HepG2 (cell line): Measurements from ENCODE around the gene FCHO2. TPM values are rescaled to one million over a fixed set of nuclear protein-coding genes. Genes with fewer than 3 reads are reported as not detected.
A peak's percentile ranks its signal among the peaks of the same experiment; 100 is the strongest.

Source experiments
- ATAC-seq: fragments of 200-7000 bp; cut with Tn5 transposase; 3 replicates; pipeline ENCODE4 v1.9.1; 2020; ENCODE audit warnings: mild to moderate bottlenecking, moderate library complexity
- BruUV-seq: library from RNA; stranded (reverse); fragments of 400-500 nt; replicated peaks from 2 replicates; lab custom pipeline; 2021; lab: Mats Ljungman, UMichigan
- CTCF ChIA-PET: fragments of 300-600 bp; formaldehyde crosslinking; extraction: SDS; loops from one replicate; lab custom pipeline; 2021; ENCODE audit warnings: low total read pairs, inconsistent platforms, low intra/inter-chr PET ratio; lab: Yijun Ruan, JAX
- POLR2A ChIA-PET: fragments of 350-600 bp; sonication (Branson Sonifier 250); formaldehyde crosslinking; loops from one replicate; lab custom pipeline; 2020; ENCODE audit warnings: antibody characterized with exemption, inconsistent platforms; lab: Yijun Ruan, JAX
- DNase-seq: peaks from one replicate; pipeline ENCODE4 v3.0.0-alpha.2; 2015; ENCODE audit warnings: low spot score
- FAIRE-seq: peaks from 3 replicates; lab custom pipeline; 2011; peaks lifted over from hg19 to GRCh38; lab: Jason Lieb, UNC
- H2AFZ ChIP-seq: one replicate; pipeline ENCODE4 v1.6.1; 2011; ENCODE audit warnings: low read length, inconsistent platforms
- H3K27ac ChIP-seq: fragments of 300-600 bp; 3 replicates; pipeline ENCODE4 v1.8.0; 2011; ENCODE audit warnings: mixed run types, mild to moderate bottlenecking, mixed read lengths, low read length, inconsistent platforms; ENCODE audit not compliant: insufficient read depth; ENCODE audit errors: extremely low read length
- H3K27me3 ChIP-seq, 2 experiments: fragments of 200-600 bp in 1 of 2; 2 replicates in 1 of 2; 3 replicates in 1 of 2; pipeline versions ENCODE4 v1.6.0 to v1.8.0; 2011; ENCODE audit warnings: low read length in 2 of 2, mild to moderate bottlenecking in 2 of 2, moderate library complexity in 2 of 2, inconsistent platforms in 1 of 2; ENCODE audit not compliant: insufficient read depth in 2 of 2, control insufficient read depth in 1 of 2
- H3K36me3 ChIP-seq, 2 experiments: fragments of 200-600 bp in 1 of 2; replicated peaks in 1 of 2; 2 replicates in 1 of 2; 3 replicates in 1 of 2; pipeline versions ENCODE4 v1.5.1 to v1.8.0; 2011; ENCODE audit warnings: low read length in 2 of 2, inconsistent platforms in 1 of 2; ENCODE audit not compliant: insufficient read depth in 2 of 2, control insufficient read depth in 1 of 2
- H3K4me1 ChIP-seq: 2 replicates; pipeline ENCODE4 v1.5.1; 2012; ENCODE audit warnings: low read length, inconsistent platforms; ENCODE audit not compliant: insufficient read depth
- H3K4me2 ChIP-seq: 2 replicates; pipeline ENCODE4 v1.6.0; 2011; ENCODE audit warnings: low read depth, low read length, inconsistent platforms
- H3K4me3 ChIP-seq, 3 experiments: fragments of 200-600 bp in 1 of 3; sonication (generic), shearing (Covaris generic) in 1 of 3; replicated peaks in 1 of 3; 2 replicates each; pipeline ENCODE4 v1.5.1; 2011 to 2016; ENCODE audit warnings: low read length in 3 of 3, inconsistent platforms in 2 of 3, low read depth in 2 of 3, mild to moderate bottlenecking in 2 of 3, control low read depth in 1 of 3, mixed read lengths in 1 of 3; ENCODE audit not compliant: insufficient read depth in 1 of 3
- H3K79me2 ChIP-seq: one replicate; pipeline ENCODE4 v1.6.1; 2011; ENCODE audit warnings: low read length, inconsistent platforms; ENCODE audit not compliant: insufficient read depth
- H3K9ac ChIP-seq: 2 replicates; pipeline ENCODE4 v1.6.0; 2011; ENCODE audit warnings: mild to moderate bottlenecking, low read depth, low read length, inconsistent platforms; ENCODE audit not compliant: insufficient read depth
- H3K9me3 ChIP-seq: 2 replicates; pipeline ENCODE4 v1.5.1; 2012; ENCODE audit warnings: mild to moderate bottlenecking, low read length
- H4K20me1 ChIP-seq: 2 replicates; pipeline ENCODE4 v1.6.0; 2011; ENCODE audit warnings: inconsistent platforms, mild to moderate bottlenecking, low read length, moderate library complexity; ENCODE audit not compliant: insufficient read depth
- CEBPB ChIP-seq: IDR thresholded peaks from 2 replicates; pipeline ENCODE4 v1.6.1; 2011; ENCODE audit warnings: low read depth, low read length, improper control_type of control experiment, borderline replicate concordance
- E2F5 ChIP-seq: sonication (generic); formaldehyde crosslinking; conservative IDR thresholded peaks from 2 replicates; pipeline ENCODE4 v1.4.0; 2020; ENCODE audit warnings: missing genetic modification reagents
- EHMT2 ChIP-seq: fragments of 200-600 bp; sonication (generic); IDR thresholded peaks from 2 replicates; pipeline ENCODE4 v1.7.0; 2017; ENCODE audit warnings: antibody characterized with exemption, low read depth, low read length, borderline replicate concordance
- MAFF ChIP-seq: IDR thresholded peaks from 2 replicates; pipeline ENCODE4 v1.6.1; 2011; ENCODE audit warnings: low read depth, low read length, improper control_type of control experiment
- MAFK ChIP-seq, 2 experiments: IDR thresholded peaks in 1 of 2; conservative IDR thresholded peaks in 1 of 2; 2 replicates each; pipeline ENCODE4 v1.6.1; 2011; ENCODE audit warnings: improper control_type of control experiment in 2 of 2, low read length in 2 of 2
- TFAP4 ChIP-seq: sonication (generic); IDR thresholded peaks from 2 replicates; pipeline ENCODE4 v1.6.1; 2016; ENCODE audit warnings: low read depth, borderline replicate concordance
- ZFYVE20 ChIP-seq: sonication (generic); formaldehyde crosslinking; IDR thresholded peaks from 2 replicates; pipeline ENCODE4 v1.8.0; 2023; ENCODE audit warnings: low read depth, mild to moderate bottlenecking, moderate library complexity, missing genetic modification reagents, borderline replicate concordance
- ZNF318 ChIP-seq: sonication (generic); formaldehyde crosslinking; IDR thresholded peaks from 2 replicates; pipeline ENCODE4 v1.4.0; 2020; ENCODE audit warnings: mild to moderate bottlenecking, missing genetic modification reagents
- ZNF772 ChIP-seq: sonication (generic); formaldehyde crosslinking; IDR thresholded peaks from 2 replicates; pipeline ENCODE4 v1.5.0; 2020; ENCODE audit warnings: mild to moderate bottlenecking, missing genetic modification reagents
- WGBS: methylation state at CpG from one replicate; pipeline ENCODE4 v1.1.6; 2017; ENCODE audit warnings: low lambda C conversion rate; 5-methylcytosine and 5-hydroxymethylcytosine counted together
- in situ Hi-C: cut with HindIII; loops from 2 replicates; pipeline ENCODE4 v1.10.0; 2017; ENCODE audit warnings: low pct_unique_long_range_greater_than_20kb; ENCODE audit not compliant: extremely low pct_ligation_motif_present
- intact Hi-C: fragments of 100-400 bp; cut with micrococcal nuclease; formaldehyde crosslinking; loops from one replicate; pipeline ENCODE4 v1.10.0; 2022; ENCODE audit not compliant: unreplicated experiment
- polyA plus RNA-seq, 8 experiments: library from polyadenylated mRNA; depleted of rRNA in 3 of 8; stranded (reverse) in 7 of 8; unstranded in 1 of 8; fragments of >200 nt; fragmentation: Illumina TruSeq in 4 of 8; extraction: Trizol in 4 of 8; gene quantifications; 2 replicates each; pipeline versions ENCODE4 v1.2.1 to v1.2.3, GENCODE V29; 2011 to 2016; ENCODE audit warnings: low read depth in 4 of 8, missing spikeins in 1 of 8, mixed read lengths in 1 of 8; ENCODE audit not compliant: insufficient read depth in 1 of 8
- total RNA-seq, 5 experiments: library from RNA; depleted of rRNA; stranded (reverse); fragments of >200 nt; fragmentation: Illumina TruSeq; extraction: Trizol; gene quantifications; 2 replicates each; pipeline ENCODE4 v1.2.3, GENCODE V29; 2016; ENCODE audit warnings: low read depth in 1 of 5

FCHO2 gene
- total and polyA plus RNA-seq, 2 of the 13 experiments (the other 11 are each of a cell fraction or from before 2014, with no cell fraction given), result 11.6 to 17.3 TPM

- ChIA-PET CTCF (no interaction called here), POLR2A (no interaction called here)
- H3K4me2 ChIP-seq, result no peak overlapping the region
- no peaks in the 10 kb centered on the region; a peak in 1 of 5 replicates for H3K27me3 ChIP-seq
- intact Hi-C loops, result no loop called here
- DNase-seq (no peak), FAIRE-seq (no peak), ATAC-seq (no peak)
- H3K27ac ChIP-seq, result no peak overlapping the region
- TF ChIP-seq MAFK (conservative IDR thresholded peaks at IDR 0.05 in 1 of 2, IDR thresholded peaks at IDR 0.05 in 1 of 2; ENCODE audit: low read length in 2 of 2) (peak; percentile 28 to 50), MAFF (peak; percentile 58), ZFYVE20 (CRISPR knock-in tag) (no peak)
- in situ Hi-C loops, result no loop called here
- H3K79me2 ChIP-seq, result no peaks in the 10 kb centered on the region
- H3K36me3 ChIP-seq, result no peaks in the 10 kb centered on the region
- H3K9me3 ChIP-seq, result no peaks in the 10 kb centered on the region
- WGBS, result 16% methylated on average over 4 of the region's 4 CpGs
- no peak overlapping the region for H2AFZ ChIP-seq
- BruUV-seq, result no TSS peak
- no peak overlapping the region for H3K9ac ChIP-seq
- no peak overlapping the region for H3K4me3 ChIP-seq
- no peaks in the 10 kb centered on the region for H4K20me1 ChIP-seq
- H3K4me1 ChIP-seq, result peaks cover 32% of the 10 kb centered on the region
Observed at GRCh38 chr5:72940082-72940481, 15.8 kb upstream of the FCHO2 start.

- POLR2A ChIA-PET, result no interaction called here
- no peak for TF ChIP-seq TFAP4
- no peak for TF ChIP-seq ZNF772 (CRISPR knock-in tag)
- TF ChIP-seq ZNF318, result no peak
- TF ChIP-seq EHMT2, result no peak
- no peak for TF ChIP-seq E2F5 (CRISPR knock-in tag)
- no peak for TF ChIP-seq CEBPB
Observed at GRCh38 chr5:72943307-72943706, 12.5 kb upstream of the FCHO2 start.

More at GRCh38 chr5:72943307-72943706, 12.5 kb upstream of the FCHO2 start:
- DNase-seq (no peak), ATAC-seq (no peak), FAIRE-seq (no peak)
- Histone ChIP-seq H3K27me3 (no peaks in the 10 kb centered on the region), H3K9me3 (no peaks in the 10 kb centered on the region), H3K27ac (no peak overlapping the region), H2AFZ (no peak overlapping the region), H3K36me3 (no peaks in the 10 kb centered on the region), H3K4me1 (peaks cover 16% of the 10 kb centered on the region), H4K20me1 (no peaks in the 10 kb centered on the region), H3K4me2 (no peak overlapping the region), H3K79me2 (no peaks in the 10 kb centered on the region), H3K4me3 (no peak overlapping the region), H3K9ac (no peak overlapping the region)
- CTCF ChIA-PET, result no interaction called here
- in situ Hi-C loops (no loop called here), intact Hi-C loops (no loop called here)
- BruUV-seq, result no TSS peak
